ENCODE data around the gene DDX1. TPM values are rescaled to one million over a fixed set of nuclear protein-coding genes. Genes with fewer than 3 reads are reported as not detected.

DDX1 gene
- total and polyA plus RNA-seq, 8 donors, result 26.8 to 98.2 (median 54.7) TPM

DNA sequence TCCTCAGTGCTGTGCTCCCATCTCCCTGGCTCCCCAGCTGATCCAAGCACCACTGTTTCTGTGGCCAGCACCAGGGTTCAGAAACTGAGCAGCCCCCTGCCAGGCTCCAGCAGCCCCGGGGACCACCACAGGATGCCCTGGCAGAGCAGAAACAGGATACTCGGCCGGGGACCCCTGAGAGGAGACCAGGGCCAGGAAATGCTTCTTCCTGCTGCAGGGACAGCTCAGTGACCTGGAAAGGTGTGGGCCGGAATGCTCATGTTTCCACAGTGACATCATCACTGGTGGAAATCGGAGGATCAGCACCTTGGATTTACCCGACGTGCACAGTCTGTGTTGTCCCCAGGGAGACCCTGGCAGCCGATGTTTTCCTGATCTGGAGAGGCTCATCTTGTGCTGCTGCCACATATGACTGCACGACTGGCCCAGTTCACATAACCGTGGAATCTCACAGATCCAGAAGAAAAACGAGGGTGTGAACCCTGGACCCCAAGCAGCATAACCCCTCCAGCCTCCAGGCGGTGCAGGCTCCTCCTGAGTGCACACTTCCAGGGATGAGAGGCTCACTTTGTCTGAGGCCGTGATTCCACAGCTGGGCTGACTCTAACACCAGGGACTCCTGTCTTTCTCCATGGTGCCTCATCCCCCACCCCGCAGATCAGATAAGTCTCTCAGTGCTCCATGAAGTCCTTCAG is 58.0 kb downstream of the DDX1 start:
- H3K4me3 ChIP-seq, result no peak overlapping the region
- no peaks in the 10 kb centered on the region for H3K9me3 ChIP-seq
- H3K36me3 ChIP-seq, result no peaks in the 10 kb centered on the region
- intact Hi-C loops (cut with DNase I; ENCODE audit: low total_unique reads), result no loop called here
- H3K27me3 ChIP-seq, result no peaks in the 10 kb centered on the region
- 58 to 75% (median 72%) methylated on average over 11 to 14 of the region's 14 CpGs for WGBS, 5 donors
- no peak for DNase-seq
- H3K4me1 ChIP-seq, result no peaks in the 10 kb centered on the region
- H3K27ac ChIP-seq, result no peak overlapping the region
- TF ChIP-seq POLR2AphosphoS5 (IDR thresholded peaks at IDR 0.05) (no peak), EP300 (IDR thresholded peaks at IDR 0.05) (no peak)

DNA sequence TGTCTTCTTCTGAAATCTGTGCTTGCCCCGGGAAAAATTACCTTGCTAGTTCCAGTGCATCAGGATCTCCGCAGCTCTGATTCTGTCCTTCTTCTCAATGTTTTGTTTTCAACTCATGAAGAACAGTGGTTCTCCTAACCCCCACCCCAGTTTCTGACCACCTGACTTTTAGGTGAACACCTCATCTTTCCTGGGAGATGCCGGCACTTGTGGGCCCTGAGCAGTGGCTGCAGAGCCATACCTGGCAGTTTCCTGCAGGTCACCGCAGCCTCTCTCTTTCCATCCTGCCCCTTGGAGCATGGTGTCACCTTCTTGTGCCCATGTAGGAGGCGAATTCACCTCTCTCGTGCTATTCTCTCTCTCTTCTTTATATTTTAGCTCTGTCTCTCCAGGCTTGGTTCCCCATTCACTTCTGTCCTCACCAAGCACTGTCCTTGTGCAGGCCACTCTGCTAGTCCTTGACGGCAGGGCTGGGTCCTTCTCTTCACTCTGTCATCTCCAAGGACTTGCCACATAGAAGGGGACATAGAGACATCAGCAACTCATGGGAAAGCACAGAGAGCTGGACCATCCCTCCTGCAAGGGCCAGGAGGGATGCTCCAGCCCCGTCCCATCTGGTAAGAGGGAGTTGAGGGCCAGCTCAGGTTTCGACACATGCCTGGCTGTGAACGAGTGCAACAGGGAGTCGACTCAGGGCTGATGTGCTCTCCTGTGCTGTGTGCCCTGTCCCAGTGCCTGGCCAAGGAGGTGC is 59.1 kb downstream of the DDX1 start:
- TF ChIP-seq, protein P1, sequence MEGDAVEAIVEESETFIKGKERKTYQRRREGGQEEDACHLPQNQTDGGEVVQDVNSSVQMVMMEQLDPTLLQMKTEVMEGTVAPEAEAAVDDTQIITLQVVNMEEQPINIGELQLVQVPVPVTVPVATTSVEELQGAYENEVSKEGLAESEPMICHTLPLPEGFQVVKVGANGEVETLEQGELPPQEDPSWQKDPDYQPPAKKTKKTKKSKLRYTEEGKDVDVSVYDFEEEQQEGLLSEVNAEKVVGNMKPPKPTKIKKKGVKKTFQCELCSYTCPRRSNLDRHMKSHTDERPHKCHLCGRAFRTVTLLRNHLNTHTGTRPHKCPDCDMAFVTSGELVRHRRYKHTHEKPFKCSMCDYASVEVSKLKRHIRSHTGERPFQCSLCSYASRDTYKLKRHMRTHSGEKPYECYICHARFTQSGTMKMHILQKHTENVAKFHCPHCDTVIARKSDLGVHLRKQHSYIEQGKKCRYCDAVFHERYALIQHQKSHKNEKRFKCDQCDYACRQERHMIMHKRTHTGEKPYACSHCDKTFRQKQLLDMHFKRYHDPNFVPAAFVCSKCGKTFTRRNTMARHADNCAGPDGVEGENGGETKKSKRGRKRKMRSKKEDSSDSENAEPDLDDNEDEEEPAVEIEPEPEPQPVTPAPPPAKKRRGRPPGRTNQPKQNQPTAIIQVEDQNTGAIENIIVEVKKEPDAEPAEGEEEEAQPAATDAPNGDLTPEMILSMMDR (IDR thresholded peaks at IDR 0.05), result no peak
- TF ChIP-seq POLR2AphosphoS5 (IDR thresholded peaks at IDR 0.05), result no peak
- TF ChIP-seq EP300 (IDR thresholded peaks at IDR 0.05), result no peak
- no peak for TF ChIP-seq POLR2A (IDR thresholded peaks at IDR 0.05)

DNA sequence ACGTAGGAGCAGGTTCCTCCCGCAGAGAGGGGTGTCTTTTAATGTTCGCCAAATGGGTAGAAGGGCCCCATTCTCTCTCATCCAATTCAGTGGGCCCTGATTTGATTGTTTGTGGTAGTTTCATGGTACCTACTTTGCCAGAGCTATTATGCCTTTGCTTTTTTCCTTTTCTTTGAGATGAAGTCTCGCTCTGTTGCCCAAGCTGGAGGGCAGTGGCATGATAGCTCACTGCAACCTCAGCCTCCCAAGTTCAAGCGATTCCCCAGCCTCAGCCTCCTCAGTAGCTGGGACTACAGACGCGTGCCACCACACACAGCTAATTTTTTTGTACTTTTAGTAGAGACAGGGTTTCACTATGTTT is 59.7 kb downstream of the DDX1 start:
- 89 to 97% (median 95%) methylated on average over 7 of the region's 7 CpGs for WGBS, 5 donors
- Histone ChIP-seq H3K9me3 (no peaks in the 10 kb centered on the region), H3K4me3 (no peak overlapping the region), H3K27me3 (no peaks in the 10 kb centered on the region), H3K27ac (no peak overlapping the region), H3K36me3 (no peaks in the 10 kb centered on the region), H3K4me1 (no peaks in the 10 kb centered on the region)
- TF ChIP-seq POLR2AphosphoS5 (IDR thresholded peaks at IDR 0.05) (no peak), EP300 (IDR thresholded peaks at IDR 0.05) (no peak), POLR2A (IDR thresholded peaks at IDR 0.05) (no peak)
- TF ChIP-seq, protein P1 (IDR thresholded peaks at IDR 0.05), result no peak
- DNase-seq, result no peak
- intact Hi-C loops (cut with DNase I; ENCODE audit: low total_unique reads), result no loop called here

More for the DNA sequence above, 59.1 kb downstream of the DDX1 start:
- Histone ChIP-seq H3K4me3 (no peak overlapping the region), H3K27ac (no peak overlapping the region), H3K9me3 (no peaks in the 10 kb centered on the region), H3K4me1 (no peaks in the 10 kb centered on the region), H3K36me3 (no peaks in the 10 kb centered on the region), H3K27me3 (no peaks in the 10 kb centered on the region)
- DNase-seq, result no peak
- intact Hi-C loops (cut with DNase I; ENCODE audit: low total_unique reads), result no loop called here
- WGBS, 5 donors, result 80 to 87% (median 82%) methylated on average over 7 to 11 of the region's 11 CpGs

DNA sequence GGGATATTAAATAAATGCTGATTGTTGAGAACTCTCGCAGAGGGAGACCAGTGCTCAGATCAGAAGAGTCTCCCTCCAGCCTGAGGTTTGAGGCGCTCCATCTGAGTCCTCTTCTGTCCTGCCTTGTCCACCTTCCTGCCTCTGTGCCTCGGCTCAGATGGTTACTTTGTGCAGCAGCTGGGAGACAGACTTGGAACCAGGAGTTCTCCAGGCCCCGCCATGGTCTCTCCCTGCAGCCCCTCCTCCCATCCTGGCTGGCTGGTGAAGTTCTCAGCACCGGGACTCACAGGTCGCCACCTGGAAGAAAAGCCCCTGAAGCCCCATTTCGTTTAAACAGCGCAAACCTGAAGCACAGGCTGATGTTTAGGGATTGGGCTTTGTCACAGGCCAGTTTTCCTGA is 60.6 kb downstream of the DDX1 start:
- no peaks in the 10 kb centered on the region for H3K9me3 ChIP-seq
- no peaks in the 10 kb centered on the region for H3K27me3 ChIP-seq
- DNase-seq, result no peak
- no peak overlapping the region for H3K4me3 ChIP-seq
- intact Hi-C loops (cut with DNase I; ENCODE audit: low total_unique reads), result no loop called here
- 77 to 85% (median 81%) methylated on average over 8 of the region's 8 CpGs for WGBS, 5 donors
- no peaks in the 10 kb centered on the region for H3K36me3 ChIP-seq
- H3K27ac ChIP-seq, result no peak overlapping the region
- no peaks in the 10 kb centered on the region for H3K4me1 ChIP-seq
- TF ChIP-seq EP300 (IDR thresholded peaks at IDR 0.05) (no peak), POLR2AphosphoS5 (IDR thresholded peaks at IDR 0.05) (no peak), POLR2A (IDR thresholded peaks at IDR 0.05) (no peak)
- TF ChIP-seq, protein P1 (IDR thresholded peaks at IDR 0.05), result no peak

DNA sequence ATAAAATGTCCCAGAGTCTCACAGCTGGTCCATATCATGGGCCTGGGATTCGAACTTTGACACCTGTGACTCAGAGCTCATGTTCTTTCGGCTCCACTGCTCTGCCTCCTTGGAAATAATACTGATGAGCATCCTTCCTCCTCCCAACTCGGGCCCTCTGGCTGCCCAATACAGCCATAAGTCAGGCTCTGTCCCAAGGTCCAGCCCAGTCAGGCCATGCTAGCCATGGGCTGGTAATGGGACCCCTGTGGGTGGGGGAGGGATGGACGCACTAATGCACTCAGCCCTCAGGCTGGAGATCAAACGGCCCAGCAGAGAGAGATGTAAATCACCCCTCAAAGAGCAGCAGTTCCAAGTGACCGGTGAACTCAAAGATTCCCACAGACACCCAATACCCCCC is 61.1 kb downstream of the DDX1 start:
- DNase-seq, result no peak
- Histone ChIP-seq H3K4me1 (no peaks in the 10 kb centered on the region), H3K27me3 (no peaks in the 10 kb centered on the region), H3K36me3 (no peaks in the 10 kb centered on the region), H3K27ac (no peak overlapping the region), H3K9me3 (no peaks in the 10 kb centered on the region), H3K4me3 (no peak overlapping the region)
- 49 to 63% (median 60%) methylated on average over 4 to 6 of the region's 6 CpGs for whole genome bisulfite sequencing, 5 donors
- intact Hi-C loops (cut with DNase I; ENCODE audit: low total_unique reads), result no loop called here
- TF ChIP-seq POLR2AphosphoS5 (IDR thresholded peaks at IDR 0.05), result no peak
- no peak for TF ChIP-seq POLR2A (IDR thresholded peaks at IDR 0.05)
- TF ChIP-seq EP300 (IDR thresholded peaks at IDR 0.05), result no peak
- TF ChIP-seq, protein P1 (IDR thresholded peaks at IDR 0.05), result no peak
